Activated CD4-positive, alpha-beta T cell treated with anti-CD3 and anti-CD28 coated beads for 1 hour (primary cell): Measurements from ENCODE around the gene HAPLN2.
A peak's percentile ranks its signal among the peaks of the same experiment; 100 is the strongest.
"Not testable (repeated sequence)": the region's sequence is repeated elsewhere in the genome, so short reads cannot be mapped to it uniquely, and the experiment has no call there.

Experiments used
- DNase-seq: peaks from one replicate; pipeline ENCODE4 v3.0.0-alpha.2; 2020

Gene HAPLN2

GRCh38 chr1:156592158-156592909 is 26.9 kb upstream of the HAPLN2 start:
- DNase-seq: no peak

- DNase-seq: no peak
These were observed 26.1 kb upstream of the HAPLN2 start for GRCh38 chr1:156592910-156593660.

- DNase-seq: no peak
These were observed 25.6 kb upstream of the HAPLN2 start for GRCh38 chr1:156593661-156593989.

GRCh38 chr1:156594190-156594589 is 25.0 kb upstream of the HAPLN2 start:
- no peak for DNase-seq

GRCh38 chr1:156595016-156595415 is 24.2 kb upstream of the HAPLN2 start:
- DNase-seq: no peak

GRCh38 chr1:156596426-156596825 is 22.8 kb upstream of the HAPLN2 start:
- DNase-seq: no peak

- DNase-seq: no peak
These were observed 21.1 kb upstream of the HAPLN2 start for GRCh38 chr1:156598125-156598524.

GRCh38 chr1:156598731-156599432 is 20.3 kb upstream of the HAPLN2 start:
- no peak for DNase-seq

- no peak for DNase-seq
These were observed 19.4 kb upstream of the HAPLN2 start for GRCh38 chr1:156599811-156600210.

- DNase-seq: no peak
These were observed 18.5 kb upstream of the HAPLN2 start for GRCh38 chr1:156600733-156601121.

- DNase-seq: peak; percentile 62
These were observed 17.9 kb upstream of the HAPLN2 start, which contains the start of gene GPATCH4 for GRCh38 chr1:156601122-156601830. Gene GPATCH4 (minus strand): TSS chr1:156601479.

- no peak for DNase-seq
These were observed 17.3 kb upstream of the HAPLN2 start for GRCh38 chr1:156601892-156602291.

GRCh38 chr1:156602557-156602993 is 16.6 kb upstream of the HAPLN2 start:
- no peak for DNase-seq

GRCh38 chr1:156607344-156607743 is 11.9 kb upstream of the HAPLN2 start:
- DNase-seq: not testable (repeated sequence)

GRCh38 chr1:156608036-156608674 is 11.1 kb upstream of the HAPLN2 start:
- peak; percentile 29 for DNase-seq

GRCh38 chr1:156608981-156609380 is 10.2 kb upstream of the HAPLN2 start:
- DNase-seq: peak; percentile 37

- not testable (repeated sequence) for DNase-seq
These were observed 9.1 kb upstream of the HAPLN2 start for GRCh38 chr1:156610072-156610471.

- DNase-seq: no peak
These were observed 6.5 kb upstream of the HAPLN2 start for GRCh38 chr1:156612666-156613065.

GRCh38 chr1:156615946-156616345 is 3.3 kb upstream of the HAPLN2 start:
- no peak for DNase-seq

GRCh38 chr1:156616463-156616862 is 2.8 kb upstream of the HAPLN2 start:
- DNase-seq: no peak

GRCh38 chr1:156619582-156619955 is 354 bp downstream of the HAPLN2 start:
- no peak for DNase-seq

- no peak for DNase-seq
These were observed 3.5 kb downstream of the HAPLN2 start for GRCh38 chr1:156622581-156623297.
